T-cell (primary cell): ENCODE measurements around the gene RPRM. TPM values are rescaled to one million over a fixed set of nuclear protein-coding genes. Genes with fewer than 3 reads are reported as not detected.
"Not testable (repeated sequence)": the region's sequence is repeated elsewhere in the genome, so short reads cannot be mapped to it uniquely, and the experiment has no call there.

Experiments used
- ATAC-seq, 4 experiments: fragments of 200-7000 bp in 3 of 4; fragments of 150-1000 bp in 1 of 4; cut with Tn5 transposase; replicated peaks in 1 of 4; 1 replicate in 3 of 4; 2 replicates in 1 of 4; pipeline ENCODE4 v1.10.0; 2021; ENCODE audit warnings: moderate library complexity in 3 of 4, mild to moderate bottlenecking in 2 of 4, moderate number of reproducible peaks in 1 of 4
- CTCF ChIA-PET, 2 donors: fragments of 300-600 bp; sonication (Branson Sonifier 250); formaldehyde crosslinking; loops; one replicate each; lab custom pipeline; 2022; ENCODE audit warnings: antibody characterized with exemption in 2 of 2; lab: Charles Lee
- POLR2A ChIA-PET, 2 donors: fragments of 300-600 bp; sonication (Branson Sonifier 250); formaldehyde crosslinking; loops; one replicate each; lab custom pipeline; 2022; ENCODE audit warnings: antibody characterized with exemption in 2 of 2; lab: Charles Lee
- DNase-seq, 35 experiments: peaks; one replicate each; pipeline versions ENCODE4 v3.0.0 to v3.0.0-alpha.2; 2013 to 2023
- H3K27ac ChIP-seq: one replicate; pipeline ENCODE4 v1.5.1; 2013; ENCODE audit warnings: low read length
- H3K27me3 ChIP-seq, 2 experiments: replicated peaks in 1 of 2; 1 replicate in 1 of 2; 2 replicates in 1 of 2; pipeline versions ENCODE4 v1.6.1 to v1.7.0; 2013; ENCODE audit warnings: low read length in 1 of 2, mixed read lengths in 1 of 2; ENCODE audit not compliant: control insufficient read depth in 2 of 2, insufficient read depth in 2 of 2; ENCODE audit errors: extremely low read depth in 1 of 2
- H3K36me3 ChIP-seq, 2 donors: 1 replicate in 1 of 2; 2 replicates in 1 of 2; pipeline versions ENCODE4 v1.6.1 to v1.7.0; 2013; ENCODE audit warnings: low read length in 1 of 2; ENCODE audit not compliant: control insufficient read depth in 2 of 2, insufficient read depth in 1 of 2; ENCODE audit errors: extremely low read depth in 1 of 2
- H3K4me1 ChIP-seq, 2 experiments: 1 replicate in 1 of 2; 2 replicates in 1 of 2; pipeline versions ENCODE4 v1.6.1 to v1.7.0; 2013; ENCODE audit warnings: low read length in 2 of 2, mixed read lengths in 1 of 2; ENCODE audit not compliant: insufficient read depth in 2 of 2, control insufficient read depth in 1 of 2; ENCODE audit errors: extremely low read depth in 1 of 2
- H3K4me3 ChIP-seq, 2 donors: 1 replicate in 1 of 2; 2 replicates in 1 of 2; pipeline versions ENCODE4 v1.5.1 to v1.7.0; 2013; ENCODE audit warnings: mild to moderate bottlenecking in 2 of 2, low read length in 1 of 2, moderate library complexity in 1 of 2; ENCODE audit not compliant: control insufficient read depth in 1 of 2; ENCODE audit errors: extremely low read depth in 1 of 2
- H3K9me3 ChIP-seq: 2 replicates; pipeline ENCODE4 v1.7.0; 2013
- H3K27ac Mint-ChIP-seq, 2 donors: one replicate each; pipeline ENCODE4 v1.8.0; 2020 to 2021; ENCODE audit warnings: mild to moderate bottlenecking in 2 of 2, mixed read lengths in 2 of 2
- H3K27me3 Mint-ChIP-seq, 2 donors: one replicate each; pipeline ENCODE4 v1.8.0; 2021 to 2022; ENCODE audit warnings: mixed read lengths in 2 of 2
- H3K36me3 Mint-ChIP-seq: one replicate; pipeline ENCODE4 v1.8.0; 2021; ENCODE audit warnings: mixed read lengths
- H3K4me1 Mint-ChIP-seq, 3 donors: one replicate each; pipeline ENCODE4 v1.8.0; 2020 to 2022; ENCODE audit warnings: mixed read lengths in 3 of 3, mild to moderate bottlenecking in 1 of 3
- H3K4me3 Mint-ChIP-seq, 3 donors: one replicate each; pipeline ENCODE4 v1.8.0; 2020 to 2022; ENCODE audit warnings: mild to moderate bottlenecking in 3 of 3, mixed read lengths in 3 of 3, moderate library complexity in 3 of 3
- H3K9me3 Mint-ChIP-seq, 3 donors: one replicate each; pipeline ENCODE4 v1.8.0; 2020 to 2022; ENCODE audit warnings: mixed read lengths in 3 of 3
- WGBS: methylation state at CpG from one replicate; pipeline ENCODE4 v1.1.5; 2013; ENCODE audit warnings: missing lambda C conversion rate; ENCODE audit not compliant: insufficient coverage; 5-methylcytosine and 5-hydroxymethylcytosine counted together
- total RNA-seq, 35 experiments: library from RNA in 6 of 35; stranded (reverse) in 6 of 35; fragments of 120-200 nt in 1 of 35; gene quantifications; one replicate each; pipeline versions ENCODE4 v1.2.1 to v1.2.4 and lab custom pipeline; 2013 to 2026

RPRM gene
- under 1 TPM in 1 of 5 donors, not detected in 4; 0.16 TPM for total RNA-seq
- total RNA-seq (2013) = 0.59 TPM
- total RNA-seq (lab: John Stamatoyannopoulos, UW) = 0 to 0.27 (median 0) reads per million in 29 experiments

DNA sequence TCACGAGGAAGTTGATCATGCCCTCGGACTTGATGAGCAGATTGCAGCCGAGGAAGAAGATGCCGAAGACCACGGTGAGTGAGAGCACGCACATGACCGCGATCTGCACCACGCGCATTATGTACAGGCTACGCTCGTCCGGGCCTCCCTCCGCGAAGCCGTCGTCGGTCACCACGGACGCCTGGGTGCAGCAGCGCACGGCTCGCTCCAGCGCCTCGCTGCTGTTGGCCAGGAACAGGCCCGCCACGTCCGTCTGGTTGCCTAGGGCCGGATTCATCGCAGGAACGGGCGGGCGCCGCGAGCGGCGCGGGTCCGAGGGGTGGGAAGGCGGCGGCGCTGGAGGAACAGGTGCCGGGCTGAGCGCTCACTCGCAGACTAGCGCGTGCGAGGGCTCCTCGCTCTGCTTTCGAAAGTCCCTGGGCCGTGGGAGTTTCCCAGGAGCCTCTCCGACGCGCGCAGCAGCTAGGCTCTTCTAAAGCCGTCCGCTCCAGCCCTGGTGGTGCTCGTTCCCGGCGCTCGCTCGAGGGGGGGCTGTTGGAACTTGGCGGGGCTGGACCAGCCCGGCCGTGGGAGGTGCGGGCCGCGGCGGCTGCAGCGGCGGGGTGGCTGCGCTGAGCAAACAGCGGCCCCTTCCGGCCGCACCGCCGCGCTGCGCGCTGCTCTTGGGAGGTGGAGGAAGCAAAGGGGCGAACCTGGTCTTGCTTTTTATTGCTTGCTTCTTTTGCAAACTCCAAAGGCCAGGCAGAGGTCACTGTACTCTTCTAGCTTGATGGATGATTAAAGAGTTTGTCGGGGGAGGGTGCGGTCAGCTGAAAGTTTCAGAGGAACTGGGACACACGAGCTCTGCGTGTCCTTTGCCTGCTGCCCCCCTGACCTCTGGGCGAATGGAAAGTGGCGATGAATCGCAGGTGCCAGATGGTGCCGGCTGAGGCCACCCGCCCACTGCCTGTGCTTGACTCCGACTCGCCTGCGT is at the start of gene RPRM:
TSS of gene RPRM (minus strand) at position 474 of the 973 bp plus-strand sequence. CDS start at position 277, 197 bp downstream.
- H3K9me3 ChIP-seq = no peaks in the 10 kb centered on the region
- ATAC-seq (peak; percentile 82 to 87 (median 86)), DNase-seq (peak; percentile 8 to 59 (median 30))
- H3K4me1 Mint-ChIP-seq = peaks cover 15 to 27% (median 23%) of the 10 kb centered on the region in 3 donors
- no peak within 1 kb of the TSS for H3K27ac ChIP-seq
- H3K36me3 ChIP-seq = no peaks in the 10 kb centered on the region
- peaks cover 45 to 67% of the 10 kb centered on the region in 2 donors for H3K27me3 Mint-ChIP-seq
- peaks cover 0 to 23% of the 10 kb centered on the region in 2 experiments for H3K4me1 ChIP-seq
- no peaks in the 10 kb centered on the region for H3K36me3 Mint-ChIP-seq
- ChIA-PET POLR2A (no interaction called here), CTCF (interaction anchor here in 1 of 2 donors (2.6 kb wide), 1 partner anchor 8 kb away, joined by 12 read pairs; no protein-coding TSS in a partner anchor)
- H3K27me3 ChIP-seq = peaks cover 7 to 33% of the 10 kb centered on the region in 2 experiments
- H3K9me3 Mint-ChIP-seq = no peaks in the 10 kb centered on the region
- peak within 1 kb of the TSS in 1 of 2 donors; percentile 31 for H3K27ac Mint-ChIP-seq
- H3K4me3 ChIP-seq = peak within 1 kb of the TSS; percentile 38 to 58
- 3% methylated on average over 93 of the region's 93 CpGs for WGBS
- peak within 1 kb of the TSS; percentile 65 to 74 (median 72) for H3K4me3 Mint-ChIP-seq

GRCh38 chr2:153519257-153519875 is 40.8 kb upstream of the RPRM start:
- Mint-ChIP-seq H3K9me3 (no peaks in the 10 kb centered on the region), H3K36me3 (no peaks in the 10 kb centered on the region), H3K27ac (no peak overlapping the region), H3K4me3 (no peak overlapping the region), H3K4me1 (no peaks in the 10 kb centered on the region), H3K27me3 (peaks cover 7 to 9% of the 10 kb centered on the region in 2 donors)
- Histone ChIP-seq H3K27me3 (no peaks in the 10 kb centered on the region), H3K9me3 (no peaks in the 10 kb centered on the region), H3K36me3 (no peaks in the 10 kb centered on the region), H3K4me3 (no peak overlapping the region), H3K27ac (no peak overlapping the region), H3K4me1 (no peaks in the 10 kb centered on the region)
- CTCF ChIA-PET = interaction anchor here in 1 of 2 donors (0.7 to 1.4 kb wide), 2 partner anchors 1482 to 1484 kb away, joined by 3 to 4 read pairs; no protein-coding TSS in a partner anchor
- 0% methylated on average over 1 of the region's 1 CpG for WGBS
- POLR2A ChIA-PET = no interaction called here
- DNase-seq = peak in 24 of 35 experiments; percentile 2 to 64 (median 24)
- no peak for ATAC-seq

DNA sequence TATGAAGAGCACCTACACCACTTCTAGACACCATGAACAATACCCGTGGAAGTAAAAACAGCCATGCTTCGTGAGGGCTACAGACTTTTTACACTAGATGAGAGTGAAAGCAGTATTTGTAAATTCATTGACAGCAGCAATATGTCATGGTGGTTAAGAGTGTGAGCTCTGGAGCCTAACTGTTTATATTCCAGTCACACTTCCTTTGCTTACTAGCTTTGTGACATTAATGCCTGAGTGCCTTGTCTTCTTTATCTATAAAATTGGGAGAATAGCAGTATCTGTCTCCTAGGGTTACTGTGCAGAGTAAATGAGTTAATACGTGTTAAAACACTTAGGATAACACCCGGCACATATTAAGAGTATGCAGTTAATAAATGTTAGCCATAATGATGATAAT is 33.8 kb upstream of the RPRM start:
- H3K4me3 Mint-ChIP-seq = no peak overlapping the region
- ChIA-PET POLR2A (no interaction called here), CTCF (no interaction called here)
- DNase-seq (no peak), ATAC-seq (no peak)
- Histone ChIP-seq H3K9me3 (no peaks in the 10 kb centered on the region), H3K27me3 (peaks cover 0 to 12% of the 10 kb centered on the region in 2 experiments), H3K27ac (no peak overlapping the region), H3K4me3 (no peak overlapping the region), H3K36me3 (no peaks in the 10 kb centered on the region), H3K4me1 (no peaks in the 10 kb centered on the region)
- H3K9me3 Mint-ChIP-seq = peaks cover 5 to 9% (median 6%) of the 10 kb centered on the region in 3 donors
- H3K27me3 Mint-ChIP-seq = peaks cover 6 to 11% of the 10 kb centered on the region in 2 donors
- H3K4me1 Mint-ChIP-seq = no peaks in the 10 kb centered on the region
- no CpG with 5 or more reads among the region's 4 CpGs for WGBS
- H3K27ac Mint-ChIP-seq = no peak overlapping the region
- H3K36me3 Mint-ChIP-seq = no peaks in the 10 kb centered on the region

DNA sequence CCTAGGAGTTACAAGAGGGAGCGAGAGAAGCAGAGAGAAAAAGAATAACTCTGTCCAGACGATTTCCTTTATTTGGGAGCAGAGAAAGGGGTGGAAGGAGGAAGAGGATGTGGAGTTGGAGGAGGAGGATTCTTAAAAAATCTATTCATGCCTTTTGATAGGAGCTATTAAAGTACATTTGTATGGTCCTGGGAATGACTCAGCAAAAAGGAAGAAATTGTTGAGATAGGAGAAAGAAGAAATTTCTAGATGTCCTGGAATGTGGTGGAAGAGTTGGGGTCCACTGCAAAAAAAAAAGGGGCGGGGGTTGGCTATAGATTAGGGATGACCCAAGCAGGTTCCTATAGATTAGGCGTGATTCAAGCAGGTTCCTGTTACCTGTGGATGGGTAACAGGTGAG is 32.4 kb upstream of the RPRM start:
- H3K27ac ChIP-seq = no peak overlapping the region
- ChIA-PET POLR2A (no interaction called here), CTCF (no interaction called here)
- no peaks in the 10 kb centered on the region for H3K4me1 ChIP-seq
- DNase-seq (no peak), ATAC-seq (no peak)
- Mint-ChIP-seq H3K9me3 (peaks cover 8 to 14% (median 13%) of the 10 kb centered on the region in 3 donors), H3K27ac (no peak overlapping the region), H3K27me3 (peaks cover 6 to 11% of the 10 kb centered on the region in 2 donors), H3K4me1 (no peaks in the 10 kb centered on the region), H3K4me3 (no peak overlapping the region), H3K36me3 (no peaks in the 10 kb centered on the region)
- H3K9me3 ChIP-seq = no peaks in the 10 kb centered on the region
- peaks cover 0 to 12% of the 10 kb centered on the region in 2 experiments for H3K27me3 ChIP-seq
- WGBS = 63% methylated on average over 4 of the region's 4 CpGs
- no peaks in the 10 kb centered on the region for H3K36me3 ChIP-seq
- no peak overlapping the region for H3K4me3 ChIP-seq

GRCh38 chr2:153509133-153509532 is 30.6 kb upstream of the RPRM start:
- no peak overlapping the region for H3K4me3 Mint-ChIP-seq
- H3K27me3 ChIP-seq = peaks cover 0 to 12% of the 10 kb centered on the region in 2 experiments
- no peaks in the 10 kb centered on the region for H3K36me3 ChIP-seq
- POLR2A ChIA-PET = no interaction called here
- H3K27ac Mint-ChIP-seq = no peak overlapping the region
- H3K9me3 Mint-ChIP-seq = peaks cover 8 to 14% (median 13%) of the 10 kb centered on the region in 3 donors
- WGBS = 76% methylated on average over 8 of the region's 15 CpGs
- no peaks in the 10 kb centered on the region for H3K4me1 ChIP-seq
- no peak for ATAC-seq
- H3K36me3 Mint-ChIP-seq = no peaks in the 10 kb centered on the region
- H3K27me3 Mint-ChIP-seq = peaks cover 6 to 11% of the 10 kb centered on the region in 2 donors
- no peaks in the 10 kb centered on the region for H3K4me1 Mint-ChIP-seq
- H3K27ac ChIP-seq = no peak overlapping the region
- H3K9me3 ChIP-seq = no peaks in the 10 kb centered on the region
- CTCF ChIA-PET = no interaction called here
- no peak overlapping the region for H3K4me3 ChIP-seq
- no peak for DNase-seq

- H3K27ac ChIP-seq, CTCF ChIA-PET, H3K4me1 ChIP-seq, H3K9me3 ChIP-seq, H3K27ac Mint-ChIP-seq, H3K4me3 Mint-ChIP-seq, H3K27me3 Mint-ChIP-seq, POLR2A ChIA-PET, H3K4me1 Mint-ChIP-seq, H3K36me3 ChIP-seq, DNase-seq, H3K4me3 ChIP-seq, ATAC-seq, H3K36me3 Mint-ChIP-seq: not testable (repeated sequence)
- H3K27me3 ChIP-seq = peaks cover 0 to 12% of the 10 kb centered on the region in 2 experiments
- peaks cover 8 to 13% (median 9%) of the 10 kb centered on the region in 3 donors for H3K9me3 Mint-ChIP-seq
These were observed 27.9 kb upstream of the RPRM start for GRCh38 chr2:153506499-153506898.
